HG03064 (cell line): ENCODE measurements around the gene RHOT2.

Source experiments
- ATAC-seq: cut with Tn5 transposase; IDR thresholded peaks from one replicate; pipeline ENCODE4 v1.9.1; 2021; ENCODE audit warnings: low read depth; ENCODE audit not compliant: unreplicated experiment

The RHOT2 gene

GRCh38 chr16:694187-694862 lies 26.4 kb downstream of the RHOT2 start:
- no peak for ATAC-seq

GRCh38 chr16:694863-695354 lies 27.0 kb downstream of the RHOT2 start:
- no peak for ATAC-seq

- ATAC-seq, result no peak
Observed at GRCh38 chr16:695355-696089, 27.6 kb downstream of the RHOT2 start.

DNA sequence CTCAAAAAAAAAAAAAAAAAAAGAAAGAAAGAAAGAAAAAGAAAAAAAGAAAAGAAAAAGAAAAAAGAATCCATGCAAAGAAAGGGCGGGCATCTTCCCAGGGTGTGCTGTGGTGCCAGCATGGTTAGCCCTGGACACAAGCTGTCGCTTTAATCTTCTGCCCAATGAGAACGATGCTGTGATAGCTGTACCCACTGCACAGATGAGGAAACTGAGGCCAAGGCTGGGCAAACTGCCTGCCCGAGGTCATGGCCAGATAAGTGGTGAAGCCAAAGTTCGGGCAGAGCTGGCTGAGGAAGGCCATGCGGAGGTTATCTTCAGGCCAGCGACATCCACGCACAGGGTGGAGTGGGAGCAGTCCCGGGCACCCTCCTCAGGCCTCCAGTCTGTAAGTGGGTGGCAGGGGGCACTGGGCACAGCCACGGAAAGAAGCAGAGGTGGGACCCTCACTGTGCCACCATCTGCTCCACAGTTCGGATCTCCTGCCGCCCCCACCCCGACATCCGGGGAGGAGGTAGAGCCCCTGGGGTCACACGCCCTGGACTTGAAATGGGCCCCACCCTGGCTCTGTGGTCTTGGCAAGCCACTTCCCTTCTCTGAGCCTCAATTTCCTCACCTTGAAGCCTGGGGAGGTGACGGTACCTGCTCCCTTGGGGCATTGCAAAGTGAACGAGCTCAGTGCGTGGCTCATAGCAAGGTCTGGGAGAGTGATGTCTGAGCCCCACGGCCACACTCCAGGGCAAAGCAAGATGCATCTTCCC lies 31.2 kb downstream of the RHOT2 start:
- no peak for ATAC-seq

GRCh38 chr16:700684-701584 lies 33.0 kb downstream of the RHOT2 start:
- ATAC-seq, result no peak

- ATAC-seq, result no peak
Observed at GRCh38 chr16:702341-702740, 34.4 kb downstream of the RHOT2 start.

- ATAC-seq, result no peak
Observed at GRCh38 chr16:703406-703805, 35.5 kb downstream of the RHOT2 start.

DNA sequence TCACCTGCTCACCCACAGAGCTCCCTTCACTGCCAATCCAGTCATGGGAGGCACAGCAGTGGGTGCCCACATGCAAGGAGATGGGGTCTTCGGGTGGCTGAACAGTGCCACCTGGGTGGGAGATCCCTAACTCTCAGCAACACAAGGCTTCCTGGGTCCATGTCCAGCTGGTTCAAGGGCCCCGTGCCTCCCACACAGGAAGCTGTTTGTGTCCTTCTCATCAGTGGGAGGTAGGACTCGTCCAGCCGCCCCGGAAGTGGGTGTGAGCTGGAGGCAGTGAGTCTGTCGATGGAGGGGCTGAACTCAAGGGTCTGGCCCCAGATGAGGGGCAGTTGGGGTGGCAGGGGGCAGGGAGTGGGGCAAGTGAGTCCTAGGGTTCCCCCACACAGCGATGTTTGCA lies 36.1 kb downstream of the RHOT2 start:
- no peak for ATAC-seq

- no peak for ATAC-seq
Observed at GRCh38 chr16:704552-705380, 36.8 kb downstream of the RHOT2 start.

GRCh38 chr16:705431-706188 lies 37.7 kb downstream of the RHOT2 start, which contains the start of gene FBXL16:
TSS of gene FBXL16 (minus strand) at chr16:705801. CDS start at chr16:697405, 8,396 bp downstream.
- no peak for ATAC-seq

GRCh38 chr16:706189-707061 lies 38.5 kb downstream of the RHOT2 start:
- no peak for ATAC-seq

DNA sequence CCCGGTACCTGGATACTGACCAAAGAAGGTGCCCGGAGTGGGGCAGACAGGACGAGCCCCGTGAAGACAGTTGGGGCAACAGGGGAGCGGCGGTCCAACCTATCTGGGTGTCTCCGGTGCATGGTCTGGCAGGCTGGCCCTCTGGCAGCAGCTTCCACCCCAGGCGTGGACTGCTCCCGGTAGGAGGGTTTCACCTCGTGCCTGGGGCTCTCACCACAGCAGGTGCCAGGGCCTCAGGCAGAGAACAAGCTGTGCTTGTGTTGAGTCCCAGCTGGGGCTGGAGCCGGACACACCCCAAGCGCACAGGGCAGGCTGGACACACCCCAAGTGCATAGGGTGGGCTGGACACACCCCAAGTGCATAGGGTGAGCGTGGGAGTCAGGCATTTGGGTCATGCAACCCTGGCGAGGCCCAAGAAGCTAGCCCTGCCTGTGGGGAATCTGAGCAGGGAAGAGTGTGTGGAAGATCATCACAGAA lies 39.2 kb downstream of the RHOT2 start:
- no peak for ATAC-seq

- ATAC-seq, result no peak
Observed at GRCh38 chr16:708019-708418, 40.1 kb downstream of the RHOT2 start.

DNA sequence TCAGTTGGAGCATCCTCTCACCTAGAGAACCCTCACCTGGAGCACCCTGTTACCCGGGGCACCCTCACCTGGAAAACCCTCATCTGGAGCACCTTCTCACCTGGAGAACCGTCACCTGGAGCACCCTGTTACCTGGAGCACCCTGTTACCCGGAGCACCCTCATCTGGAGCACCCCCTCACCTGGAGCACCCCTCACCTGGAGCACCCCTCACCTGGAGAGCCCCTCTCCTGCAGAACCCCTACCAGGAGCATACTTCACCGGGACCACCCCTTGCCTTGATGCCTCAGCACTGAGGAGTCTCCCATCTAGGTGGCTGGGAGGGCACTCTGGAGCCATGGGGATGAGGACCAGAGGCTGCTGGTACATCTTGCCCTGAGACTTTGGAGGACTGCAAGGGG lies 41.0 kb downstream of the RHOT2 start:
- ATAC-seq, result no peak

DNA sequence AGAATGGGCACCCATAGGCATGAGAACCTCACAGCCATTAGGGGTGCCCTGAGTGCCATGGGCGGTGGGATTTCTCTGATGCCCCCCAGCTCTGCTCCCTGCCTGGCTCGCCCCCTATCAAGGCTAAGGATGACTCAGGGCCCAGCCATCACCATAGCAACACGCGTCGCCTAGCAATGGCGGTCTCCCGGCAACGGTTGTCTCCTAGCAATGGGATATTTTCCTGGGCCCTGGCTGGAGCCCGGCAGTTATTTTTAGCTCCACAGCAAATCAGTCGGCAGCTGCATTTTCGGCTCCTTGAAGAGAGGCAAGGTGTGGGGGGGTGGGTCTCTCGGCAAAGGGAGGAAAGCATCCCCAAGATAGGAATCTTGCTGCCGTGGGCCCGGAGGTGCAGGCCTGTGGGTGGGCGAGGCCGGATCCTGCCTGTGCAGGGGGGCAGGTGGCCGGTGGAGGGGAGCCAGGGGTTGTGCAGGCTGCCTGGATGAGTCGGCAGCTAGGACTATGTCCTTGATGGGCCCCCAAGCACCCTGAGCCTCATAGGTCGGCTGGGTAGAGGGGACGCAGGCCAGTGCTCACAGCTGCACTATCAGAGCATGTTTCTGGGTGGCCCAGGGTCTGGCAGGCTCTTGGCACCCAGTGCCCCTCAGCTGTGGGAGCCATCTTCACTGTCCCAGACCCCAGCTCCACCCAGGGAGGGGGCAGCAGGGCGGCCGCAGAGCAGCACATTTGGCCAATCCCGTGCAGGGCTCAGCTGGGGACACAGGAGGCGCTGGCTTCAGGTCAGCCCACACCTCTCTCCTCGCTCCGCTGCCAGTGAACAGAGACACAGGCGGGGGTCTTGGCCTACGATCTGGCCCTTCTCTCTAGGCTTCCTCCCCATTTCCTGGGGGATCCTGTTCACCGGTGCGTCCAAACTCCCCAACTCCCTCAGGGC lies 41.9 kb downstream of the RHOT2 start:
- no peak for ATAC-seq

DNA sequence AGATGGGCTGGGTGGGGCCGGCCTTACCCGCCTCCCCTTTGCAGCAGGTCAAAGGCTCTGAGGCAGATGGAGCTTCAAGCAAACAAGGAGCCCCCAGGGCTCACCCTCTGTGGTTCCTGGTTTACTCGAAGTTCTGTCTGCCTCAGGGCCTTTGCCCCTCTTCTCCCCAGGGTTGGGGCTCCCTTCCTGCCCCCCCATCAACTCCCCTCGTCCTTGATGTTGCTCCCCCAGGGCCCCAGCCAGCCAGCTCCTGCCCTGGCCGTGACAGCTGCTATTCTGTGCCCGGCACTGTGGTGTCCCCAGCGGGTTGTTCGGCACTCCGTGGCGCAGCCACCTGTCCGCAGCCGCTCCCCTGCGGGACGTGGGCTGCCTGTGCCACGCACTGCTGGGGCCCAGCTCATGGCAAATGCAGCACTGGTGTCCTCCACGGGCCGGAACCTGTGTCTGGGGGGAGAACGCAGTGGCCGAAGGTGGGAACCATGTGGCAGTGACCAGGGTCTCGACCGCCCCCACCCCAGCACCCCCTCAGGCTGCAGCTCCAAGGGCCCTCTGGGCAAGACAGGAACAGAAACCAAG lies 42.7 kb downstream of the RHOT2 start:
- ATAC-seq, result no peak
